C4-2B (cell line): ENCODE results near the gene PTPRN2.

Experiments
- ZFX ChIP-seq: fragments of 450-650 bp; IDR thresholded peaks from 2 replicates; pipeline ENCODE4 v1.6.1; 2017
- TF ChIP-seq, protein P1 (sequence below): fragments of 450-650 bp; conservative IDR thresholded peaks from 2 replicates; pipeline ENCODE4 v1.5.1; 2017; ENCODE audit warnings: mild to moderate bottlenecking

- TF ChIP-seq, protein P1, sequence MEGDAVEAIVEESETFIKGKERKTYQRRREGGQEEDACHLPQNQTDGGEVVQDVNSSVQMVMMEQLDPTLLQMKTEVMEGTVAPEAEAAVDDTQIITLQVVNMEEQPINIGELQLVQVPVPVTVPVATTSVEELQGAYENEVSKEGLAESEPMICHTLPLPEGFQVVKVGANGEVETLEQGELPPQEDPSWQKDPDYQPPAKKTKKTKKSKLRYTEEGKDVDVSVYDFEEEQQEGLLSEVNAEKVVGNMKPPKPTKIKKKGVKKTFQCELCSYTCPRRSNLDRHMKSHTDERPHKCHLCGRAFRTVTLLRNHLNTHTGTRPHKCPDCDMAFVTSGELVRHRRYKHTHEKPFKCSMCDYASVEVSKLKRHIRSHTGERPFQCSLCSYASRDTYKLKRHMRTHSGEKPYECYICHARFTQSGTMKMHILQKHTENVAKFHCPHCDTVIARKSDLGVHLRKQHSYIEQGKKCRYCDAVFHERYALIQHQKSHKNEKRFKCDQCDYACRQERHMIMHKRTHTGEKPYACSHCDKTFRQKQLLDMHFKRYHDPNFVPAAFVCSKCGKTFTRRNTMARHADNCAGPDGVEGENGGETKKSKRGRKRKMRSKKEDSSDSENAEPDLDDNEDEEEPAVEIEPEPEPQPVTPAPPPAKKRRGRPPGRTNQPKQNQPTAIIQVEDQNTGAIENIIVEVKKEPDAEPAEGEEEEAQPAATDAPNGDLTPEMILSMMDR = no peak
- TF ChIP-seq ZFX = no peak
These were observed 138.4 kb downstream of the PTPRN2 start for GRCh38 chr7:158449266-158449665.
